Fibroblast of lung (primary cell): ENCODE measurements around the gene NECTIN1. TPM values are rescaled to one million over a fixed set of nuclear protein-coding genes. Genes with fewer than 3 reads are reported as not detected.

ENCODE experiments used
- DNase-seq, 2 donors: peaks; one replicate each; pipeline versions ENCODE4 v3.0.0 to v3.0.0-alpha.2; 2010; ENCODE audit warnings: low read depth in 2 of 2
- H2AFZ ChIP-seq: 2 replicates; pipeline ENCODE4 v1.5.1; 2012; ENCODE audit warnings: low read length, control low read depth, inconsistent platforms
- H3K27ac ChIP-seq: 2 replicates; pipeline ENCODE4 v1.5.1; 2011; ENCODE audit warnings: low read length, control low read depth; ENCODE audit not compliant: insufficient read depth
- H3K27me3 ChIP-seq: 2 replicates; pipeline ENCODE4 v1.5.1; 2011; ENCODE audit warnings: mild to moderate bottlenecking, low read length; ENCODE audit not compliant: control insufficient read depth, insufficient read depth
- H3K36me3 ChIP-seq: 2 replicates; pipeline ENCODE4 v1.5.1; 2011; ENCODE audit warnings: low read length; ENCODE audit not compliant: control insufficient read depth, insufficient read depth
- H3K4me1 ChIP-seq: 2 replicates; pipeline ENCODE4 v1.5.1; 2011; ENCODE audit warnings: low read length; ENCODE audit not compliant: control insufficient read depth, insufficient read depth; ENCODE audit errors: extremely low read depth
- H3K4me2 ChIP-seq: 2 replicates; pipeline ENCODE4 v1.5.1; 2011; ENCODE audit warnings: low read length, control low read depth; ENCODE audit not compliant: insufficient read depth; ENCODE audit errors: extremely low read depth
- H3K4me3 ChIP-seq, 4 experiments: fragments of 200-600 bp in 1 of 4; sonication (generic) in 1 of 4; replicated peaks in 1 of 4; 2 replicates each; pipeline ENCODE4 v1.5.1; 2011 to 2016; ENCODE audit warnings: low read length in 4 of 4, low read depth in 3 of 4, mild to moderate bottlenecking in 3 of 4, control low read depth in 2 of 4, inconsistent platforms in 1 of 4, mixed read lengths in 1 of 4; ENCODE audit not compliant: insufficient read depth in 1 of 4; ENCODE audit errors: control extremely low read depth in 1 of 4
- H3K79me2 ChIP-seq: 2 replicates; pipeline ENCODE4 v1.5.1; 2012; ENCODE audit warnings: mild to moderate bottlenecking, low read length, inconsistent platforms; ENCODE audit not compliant: control insufficient read depth, insufficient read depth
- H3K9ac ChIP-seq: 2 replicates; pipeline ENCODE4 v1.5.1; 2011; ENCODE audit warnings: mild to moderate bottlenecking, low read length, control low read depth; ENCODE audit not compliant: insufficient read depth
- H3K9me3 ChIP-seq: 2 replicates; pipeline ENCODE4 v1.5.1; 2012; ENCODE audit warnings: low read depth, low read length; ENCODE audit not compliant: control insufficient read depth, insufficient read depth
- H4K20me1 ChIP-seq: 2 replicates; pipeline ENCODE4 v1.5.1; 2011; ENCODE audit warnings: low read length; ENCODE audit not compliant: control insufficient read depth, insufficient read depth; ENCODE audit errors: extremely low read depth
- EZH2 ChIP-seq: IDR thresholded peaks from 2 replicates; pipeline ENCODE4 v1.5.1; 2012; ENCODE audit warnings: low read length, control low read depth, mild to moderate bottlenecking; ENCODE audit errors: missing control alignments
- polyA plus RNA-seq, 2 donors: library from polyadenylated mRNA; depleted of rRNA in 1 of 2; stranded (reverse) in 1 of 2; unstranded in 1 of 2; fragments of >200 nt; gene quantifications; 2 replicates each; pipeline ENCODE4 v1.2.1, GENCODE V29; 2011 to 2012; ENCODE audit warnings: missing spikeins in 1 of 2
- total RNA-seq: library from RNA; depleted of rRNA; stranded (reverse); fragments of >200 nt; gene quantifications from 2 replicates; pipeline ENCODE4 v1.2.1, GENCODE V29; 2014
- TF ChIP-seq, protein P1 (sequence below), 2 donors: IDR thresholded peaks in 1 of 2; conservative IDR thresholded peaks in 1 of 2; 1 replicate in 1 of 2; 2 replicates in 1 of 2; pipeline ENCODE4 v1.5.1; 2011 to 2012; ENCODE audit warnings: low read length in 2 of 2, control low read depth in 1 of 2, inconsistent platforms in 1 of 2, low read depth in 1 of 2, mild to moderate bottlenecking in 1 of 2

NECTIN1 gene
- total and polyA plus RNA-seq, 2 donors (not counting 1 experiment from before 2014, with no cell fraction given) = 2.0 to 2.8 TPM

GRCh38 chr11:119607726-119608125 lies 121.3 kb downstream of the NECTIN1 start:
- H3K27me3 ChIP-seq = peaks cover 7% of the 10 kb centered on the region
- no peak for DNase-seq
- H3K9me3 ChIP-seq = no peaks in the 10 kb centered on the region
- H3K79me2 ChIP-seq = no peaks in the 10 kb centered on the region
- H2AFZ ChIP-seq = no peak overlapping the region
- no peak overlapping the region for H3K27ac ChIP-seq
- no peak overlapping the region for H3K9ac ChIP-seq
- H3K36me3 ChIP-seq = no peaks in the 10 kb centered on the region
- no peak overlapping the region for H3K4me2 ChIP-seq
- H3K4me3 ChIP-seq = no peak overlapping the region
- H4K20me1 ChIP-seq = no peaks in the 10 kb centered on the region
- H3K4me1 ChIP-seq = no peaks in the 10 kb centered on the region
- no peak for TF ChIP-seq EZH2
- TF ChIP-seq, protein P1, sequence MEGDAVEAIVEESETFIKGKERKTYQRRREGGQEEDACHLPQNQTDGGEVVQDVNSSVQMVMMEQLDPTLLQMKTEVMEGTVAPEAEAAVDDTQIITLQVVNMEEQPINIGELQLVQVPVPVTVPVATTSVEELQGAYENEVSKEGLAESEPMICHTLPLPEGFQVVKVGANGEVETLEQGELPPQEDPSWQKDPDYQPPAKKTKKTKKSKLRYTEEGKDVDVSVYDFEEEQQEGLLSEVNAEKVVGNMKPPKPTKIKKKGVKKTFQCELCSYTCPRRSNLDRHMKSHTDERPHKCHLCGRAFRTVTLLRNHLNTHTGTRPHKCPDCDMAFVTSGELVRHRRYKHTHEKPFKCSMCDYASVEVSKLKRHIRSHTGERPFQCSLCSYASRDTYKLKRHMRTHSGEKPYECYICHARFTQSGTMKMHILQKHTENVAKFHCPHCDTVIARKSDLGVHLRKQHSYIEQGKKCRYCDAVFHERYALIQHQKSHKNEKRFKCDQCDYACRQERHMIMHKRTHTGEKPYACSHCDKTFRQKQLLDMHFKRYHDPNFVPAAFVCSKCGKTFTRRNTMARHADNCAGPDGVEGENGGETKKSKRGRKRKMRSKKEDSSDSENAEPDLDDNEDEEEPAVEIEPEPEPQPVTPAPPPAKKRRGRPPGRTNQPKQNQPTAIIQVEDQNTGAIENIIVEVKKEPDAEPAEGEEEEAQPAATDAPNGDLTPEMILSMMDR (conservative IDR thresholded peaks at IDR 0.05 in 1 of 2, IDR thresholded peaks at IDR 0.05 in 1 of 2; ENCODE audit: low read depth in 1 of 2, low read length in 2 of 2) = no peak

DNA sequence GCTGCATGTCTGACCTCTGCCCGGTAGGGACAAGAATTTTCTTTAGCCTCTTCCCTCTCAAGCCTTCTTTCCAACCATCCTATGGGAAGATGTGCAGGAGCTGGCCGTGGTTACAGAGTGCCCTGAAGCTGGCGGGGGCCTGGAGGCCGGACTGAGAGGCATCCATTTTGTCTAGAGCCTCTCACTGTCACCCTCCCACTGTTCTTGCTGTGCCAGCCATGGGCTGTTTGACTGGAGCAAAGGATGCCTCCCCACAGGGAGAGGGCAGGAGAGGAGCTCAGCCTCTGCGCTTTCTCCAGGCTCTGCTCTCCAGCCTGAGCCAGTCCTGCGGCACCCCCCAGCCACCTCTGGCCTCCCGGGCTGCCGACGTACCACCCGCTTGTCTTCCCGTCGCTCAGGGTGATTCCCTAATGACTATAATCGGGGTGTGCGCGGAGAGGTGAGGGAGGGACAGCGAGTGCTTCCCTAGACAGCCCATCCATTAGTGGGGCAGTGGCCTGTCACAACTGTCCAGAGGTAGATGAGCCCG lies 123.8 kb downstream of the NECTIN1 start:
- H4K20me1 ChIP-seq = no peaks in the 10 kb centered on the region
- no peaks in the 10 kb centered on the region for H3K9me3 ChIP-seq
- TF ChIP-seq EZH2 = no peak
- TF ChIP-seq, protein P1 (conservative IDR thresholded peaks at IDR 0.05 in 1 of 2, IDR thresholded peaks at IDR 0.05 in 1 of 2; ENCODE audit: low read depth in 1 of 2, low read length in 2 of 2) = no peak
- no peak overlapping the region for H2AFZ ChIP-seq
- H3K79me2 ChIP-seq = no peaks in the 10 kb centered on the region
- H3K9ac ChIP-seq = no peak overlapping the region
- no peak overlapping the region for H3K4me2 ChIP-seq
- H3K4me3 ChIP-seq = no peak overlapping the region
- H3K27me3 ChIP-seq = peaks cover 7% of the 10 kb centered on the region
- DNase-seq = no peak
- no peak overlapping the region for H3K27ac ChIP-seq
- no peaks in the 10 kb centered on the region for H3K36me3 ChIP-seq
- no peaks in the 10 kb centered on the region for H3K4me1 ChIP-seq

DNA sequence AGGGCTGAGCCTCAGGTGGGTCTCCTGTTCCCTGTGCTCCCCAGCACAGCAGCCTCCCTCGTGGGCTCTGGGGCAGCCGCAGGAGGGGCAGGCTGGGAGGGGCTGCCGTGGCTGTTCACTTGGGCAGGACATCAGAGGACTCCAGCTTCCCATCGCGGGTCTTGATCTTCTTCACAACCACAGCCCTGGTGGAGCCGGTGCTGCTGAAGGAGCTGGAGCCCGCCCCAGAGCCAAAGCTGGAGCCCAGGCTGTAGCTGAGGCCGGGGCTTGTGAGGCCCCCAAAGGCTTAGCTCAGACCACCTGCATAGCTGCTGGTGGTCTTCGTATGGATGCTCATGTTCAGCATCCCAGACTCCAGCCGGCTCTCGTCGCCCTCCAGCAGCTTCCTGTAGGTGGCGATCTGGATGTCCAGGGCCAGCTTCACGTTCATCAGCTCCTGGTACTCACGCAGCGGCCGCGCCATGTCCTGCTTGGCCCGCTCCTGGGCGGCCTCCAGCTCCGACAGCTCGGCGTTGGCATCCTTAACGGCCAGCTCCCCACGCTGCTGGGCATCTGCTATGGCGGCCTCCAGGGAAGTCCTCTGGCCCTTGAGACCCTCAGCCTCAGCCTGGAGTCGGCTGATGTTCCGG lies 126.1 kb downstream of the NECTIN1 start:
- Histone ChIP-seq H3K27ac (no peak overlapping the region), H3K9me3 (no peaks in the 10 kb centered on the region), H3K9ac (no peak overlapping the region), H4K20me1 (no peaks in the 10 kb centered on the region), H3K4me1 (peaks cover 10% of the 10 kb centered on the region), H3K4me2 (no peak overlapping the region), H3K36me3 (no peaks in the 10 kb centered on the region), H3K79me2 (no peaks in the 10 kb centered on the region), H3K4me3 (no peak overlapping the region), H2AFZ (no peak overlapping the region), H3K27me3 (peaks cover 7% of the 10 kb centered on the region)
- TF ChIP-seq, protein P1 (conservative IDR thresholded peaks at IDR 0.05 in 1 of 2, IDR thresholded peaks at IDR 0.05 in 1 of 2; ENCODE audit: low read depth in 1 of 2, low read length in 2 of 2) = no peak
- TF ChIP-seq EZH2 = no peak
- DNase-seq = no peak
